KG1 (cell line): Measurements from ENCODE around the gene BLOC1S5.
"Not testable (repeated sequence)": the region's sequence is repeated elsewhere in the genome, so short reads cannot be mapped to it uniquely, and the experiment has no call there.

Experiments used
- DNase-seq: peaks from one replicate; lab custom pipeline; 2025; lab: John Stamatoyannopoulos, UW

The BLOC1S5 gene

DNA sequence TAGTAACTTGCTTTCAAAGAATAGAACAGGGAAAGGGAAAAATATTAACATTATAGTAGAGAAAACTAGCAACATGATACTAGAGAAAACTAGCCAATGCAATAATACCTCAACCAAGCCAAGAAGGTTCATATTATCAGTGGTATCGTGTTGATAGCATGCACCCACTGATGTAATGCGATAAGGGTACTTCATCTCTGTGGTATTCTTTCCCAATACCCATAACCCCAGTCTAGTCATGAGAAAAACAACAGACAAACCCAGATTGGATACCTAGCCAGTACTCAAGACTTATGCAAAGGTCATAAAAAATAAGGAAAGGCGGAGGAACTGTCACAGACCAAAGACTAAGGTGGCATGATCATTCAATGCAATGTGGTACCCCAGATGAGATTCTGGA, 21.0 kb downstream of the BLOC1S5 start:
- no peak for DNase-seq

DNA sequence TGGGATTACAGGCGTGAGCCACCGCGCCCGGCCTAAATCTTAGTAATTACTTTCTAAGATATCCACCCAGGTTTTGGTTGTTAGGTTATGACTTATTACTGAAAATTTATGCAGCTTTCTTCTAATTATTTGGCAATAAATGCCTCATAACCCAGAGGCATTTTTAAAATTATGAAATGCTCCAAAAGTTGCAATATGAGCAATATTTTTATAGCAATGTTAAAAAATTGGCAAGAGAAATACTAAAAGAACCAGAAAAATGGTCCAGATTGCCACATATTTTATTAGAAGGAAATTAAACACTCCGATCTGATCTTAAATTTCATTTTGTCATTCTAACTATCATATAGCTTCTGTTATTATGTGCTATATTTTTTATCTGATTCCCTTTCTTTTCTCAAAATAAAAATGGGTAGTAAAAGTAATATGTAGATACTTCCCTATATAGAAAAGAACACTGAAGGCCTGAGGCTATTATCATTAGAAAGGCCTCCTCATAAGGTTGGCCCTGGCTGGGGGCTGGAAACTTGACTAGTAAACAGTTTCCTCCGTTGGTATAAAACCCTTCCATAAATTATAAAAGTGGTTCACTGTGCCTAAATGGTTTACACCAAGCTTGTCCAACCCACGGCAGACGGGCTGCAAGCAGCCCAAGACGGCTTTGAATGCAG, 22.1 kb downstream of the BLOC1S5 start:
- DNase-seq, result no peak

DNA sequence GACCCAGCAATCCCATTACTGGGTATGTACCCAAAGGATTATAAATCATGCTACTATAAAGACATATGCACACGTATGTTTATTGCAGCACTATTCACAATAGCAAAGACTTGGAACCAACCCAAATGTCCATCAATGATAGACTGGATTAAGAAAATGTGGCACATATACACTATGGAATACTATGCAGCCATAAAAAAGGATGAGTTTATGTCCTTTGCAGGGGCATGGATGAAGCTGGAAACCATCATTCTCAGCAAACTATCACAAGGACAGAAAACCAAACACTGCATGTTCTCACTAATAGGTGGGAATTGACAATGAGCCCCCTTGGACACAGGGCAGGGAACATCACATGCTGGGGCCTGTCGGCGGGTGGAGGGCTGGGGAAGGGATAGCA, 30.1 kb downstream of the BLOC1S5 start:
- not testable (repeated sequence) for DNase-seq

DNA sequence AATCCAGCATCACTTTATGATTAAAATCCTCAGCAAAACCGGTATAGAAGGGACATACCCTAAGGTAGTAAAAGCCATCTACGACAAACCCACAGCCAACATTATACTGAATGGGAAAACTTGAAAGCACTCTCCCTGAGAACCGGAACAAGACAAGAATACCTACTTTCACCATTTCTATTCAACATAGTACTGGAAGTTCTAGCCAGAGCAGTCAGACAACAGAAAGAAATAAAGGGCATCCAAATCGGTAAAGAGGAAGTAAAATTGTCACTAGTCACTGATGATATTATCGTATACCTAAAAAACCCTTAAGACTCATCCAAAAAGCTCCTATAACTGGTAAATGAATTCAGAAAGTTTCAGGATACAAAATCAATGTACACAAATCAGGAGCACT, 33.3 kb downstream of the BLOC1S5 start:
- no peak for DNase-seq

DNA sequence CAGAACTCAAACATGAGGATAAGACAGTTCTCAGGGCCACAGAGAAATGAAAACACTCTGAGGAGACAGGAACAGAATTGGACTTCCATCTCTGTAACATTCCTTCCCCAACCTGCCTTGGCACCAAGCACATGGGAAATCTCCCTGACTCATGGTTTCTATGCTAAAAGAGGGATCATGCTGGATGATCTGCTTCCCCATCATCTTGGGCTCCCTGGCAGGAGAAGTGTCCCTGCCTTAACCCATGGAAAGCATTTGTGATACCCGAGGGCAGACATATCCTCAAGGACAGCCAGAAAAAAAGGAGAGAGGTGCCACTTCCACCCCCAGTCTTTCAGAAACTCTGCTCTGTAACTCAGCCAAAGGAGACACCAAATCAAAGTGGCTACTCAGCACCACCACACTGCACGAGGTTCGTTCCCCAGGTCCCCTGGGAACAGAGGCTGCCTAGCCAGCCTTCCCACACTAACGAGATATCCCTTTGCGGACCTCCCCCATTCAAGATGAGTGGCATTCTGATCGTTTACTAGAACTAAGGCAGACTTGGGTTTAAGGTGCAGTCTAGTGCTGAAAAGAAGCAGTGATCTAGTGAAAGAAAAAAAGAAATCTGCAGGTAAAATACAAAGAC, 34.8 kb downstream of the BLOC1S5 start:
- DNase-seq, result no peak

DNA sequence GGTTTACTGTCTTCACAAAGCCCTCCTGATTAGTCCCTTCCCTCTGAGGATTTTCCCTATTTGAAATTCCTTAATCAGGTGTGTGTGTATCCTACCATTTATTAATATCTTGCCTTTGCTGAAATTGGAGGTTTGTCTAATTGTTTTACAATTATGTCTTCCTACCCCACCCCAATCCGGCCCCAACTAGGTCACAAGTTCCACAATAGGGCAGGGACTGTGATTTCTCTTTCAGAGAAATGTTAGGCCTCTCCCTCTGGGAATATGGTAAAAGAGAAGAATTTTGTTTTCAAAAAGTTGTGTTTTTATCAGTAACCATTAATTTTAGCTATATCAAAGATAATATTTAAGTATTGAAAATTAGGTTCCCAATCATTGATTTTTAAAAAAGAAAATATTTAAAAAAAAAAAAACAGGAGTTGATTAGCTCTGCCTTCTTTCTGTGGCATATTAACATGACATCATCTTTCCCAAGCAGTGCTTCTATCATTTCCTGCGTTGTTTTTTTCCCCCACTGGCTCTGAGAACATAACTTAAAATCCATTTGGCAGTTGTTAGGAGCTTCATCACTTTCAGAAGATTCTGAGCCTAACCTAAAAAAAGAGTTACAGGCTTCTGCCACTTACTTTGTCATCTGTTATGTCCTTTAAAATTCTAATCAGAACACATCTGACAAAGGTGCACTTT, 36.1 kb downstream of the BLOC1S5 start:
- no peak for DNase-seq

DNA sequence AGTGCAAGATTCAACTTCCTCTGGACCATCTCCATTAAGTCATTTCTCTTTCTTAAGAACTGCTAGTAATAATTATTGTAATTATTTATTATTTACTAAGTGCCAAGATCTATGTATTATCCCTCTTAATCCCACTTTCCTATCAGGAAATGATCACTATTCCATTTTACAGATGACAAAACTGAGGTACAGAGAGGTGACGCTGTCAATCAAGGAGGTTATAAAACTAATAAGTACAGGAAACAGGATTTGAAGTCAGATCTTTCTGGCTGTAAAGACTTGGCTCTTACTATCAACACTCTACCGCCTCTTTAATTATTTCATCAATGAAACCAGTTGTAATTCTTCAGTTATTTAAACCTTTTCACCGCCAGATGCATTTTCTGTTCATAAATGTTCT, 37.4 kb downstream of the BLOC1S5 start:
- DNase-seq, result no peak

DNA sequence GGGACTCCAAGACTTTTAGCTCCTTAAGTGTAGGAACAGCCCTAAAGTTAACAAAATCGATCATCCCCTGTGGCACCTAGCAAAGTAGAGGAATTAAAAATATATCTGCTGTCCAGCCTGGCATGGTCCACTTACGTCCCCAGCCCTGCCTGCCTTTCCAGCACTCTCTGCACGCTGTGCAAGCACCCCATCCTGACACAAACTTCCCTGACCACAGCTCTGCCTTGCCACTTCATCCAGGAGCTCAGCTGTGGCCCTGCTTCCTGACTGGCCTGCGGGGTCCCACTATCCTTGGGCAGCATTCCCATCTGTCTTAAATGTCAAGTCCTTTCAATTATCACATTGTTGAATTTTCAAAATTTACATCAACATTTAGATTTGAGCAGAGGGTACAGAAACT, 39.0 kb downstream of the BLOC1S5 start:
- DNase-seq, result no peak

DNA sequence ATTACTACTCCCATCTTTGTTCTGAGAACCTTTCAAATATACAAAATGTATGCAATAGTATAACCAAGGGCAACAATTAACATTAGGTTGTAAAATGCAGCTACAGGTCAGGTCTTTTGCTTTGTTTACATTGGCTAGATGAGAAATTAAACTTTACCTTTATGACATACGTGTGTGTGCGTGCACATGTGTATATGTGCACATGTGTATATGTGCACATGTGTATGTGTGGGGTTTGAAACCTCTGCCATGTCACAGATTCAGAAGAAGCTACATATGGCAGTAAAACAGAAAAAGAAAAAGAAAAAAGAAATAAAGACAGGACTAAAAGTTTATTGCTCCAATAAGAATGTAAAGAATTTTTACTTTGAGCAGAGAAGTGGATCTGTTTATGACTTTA, 40.6 kb downstream of the BLOC1S5 start:
- DNase-seq, result no peak

DNA sequence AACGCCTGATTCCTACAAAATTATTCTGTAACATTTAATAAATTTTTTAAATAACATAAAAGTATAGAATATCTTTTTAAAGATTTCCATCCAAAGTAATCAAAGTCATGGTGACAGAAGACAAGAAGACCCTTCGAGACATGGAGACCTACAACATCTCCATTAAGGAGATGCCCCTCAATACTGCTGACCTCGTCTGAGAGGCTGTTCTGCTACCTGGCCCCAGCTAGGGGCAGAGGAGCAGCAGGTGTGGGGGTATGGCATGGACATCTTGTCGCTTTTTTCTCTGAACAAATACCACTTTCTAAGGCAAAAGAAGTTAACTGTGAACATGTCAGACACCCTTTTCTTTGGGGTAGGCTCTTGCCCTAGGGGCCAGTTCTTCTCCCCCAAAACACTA, 44.1 kb downstream of the BLOC1S5 start:
- DNase-seq, result no peak

DNA sequence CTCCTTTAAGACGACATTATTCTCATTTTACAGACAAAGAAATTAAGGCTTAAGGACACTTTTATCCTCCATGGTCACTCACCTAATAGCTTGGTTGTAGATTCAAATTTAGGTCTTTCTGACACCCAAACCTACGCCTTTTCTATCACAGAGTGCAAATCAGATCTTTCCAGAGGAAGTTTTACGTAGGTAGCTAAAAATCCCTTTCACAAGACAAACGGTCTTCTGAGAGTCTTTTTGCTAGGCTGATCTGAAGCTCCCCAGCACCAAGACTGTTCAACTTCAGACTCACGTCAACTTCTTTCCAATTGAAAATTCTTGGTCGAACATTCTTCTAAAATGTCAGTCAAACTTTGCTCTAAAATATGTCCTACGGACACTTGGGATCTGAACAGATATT, 46.5 kb downstream of the BLOC1S5 start:
- no peak for DNase-seq

DNA sequence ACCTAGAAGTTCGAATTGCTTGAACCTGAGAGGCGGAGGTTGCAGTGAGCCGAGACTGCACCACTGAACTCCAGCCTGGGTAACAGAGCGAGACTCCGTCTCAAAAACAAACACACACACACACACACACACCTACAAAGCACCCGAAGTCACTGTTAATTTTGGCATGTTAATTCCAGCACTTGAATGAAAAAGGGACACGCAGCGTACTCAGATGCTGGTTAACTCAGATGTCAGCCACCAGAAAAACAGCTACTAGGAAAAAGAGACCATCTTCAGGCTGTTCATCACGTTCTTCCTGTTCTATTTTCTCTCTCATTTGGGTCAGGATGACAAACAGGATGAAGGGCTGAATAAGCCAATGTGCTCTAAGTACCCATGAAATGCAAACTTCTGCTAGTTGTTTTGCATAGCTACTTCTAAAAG, 46.9 kb downstream of the BLOC1S5 start:
- no peak for DNase-seq

DNA sequence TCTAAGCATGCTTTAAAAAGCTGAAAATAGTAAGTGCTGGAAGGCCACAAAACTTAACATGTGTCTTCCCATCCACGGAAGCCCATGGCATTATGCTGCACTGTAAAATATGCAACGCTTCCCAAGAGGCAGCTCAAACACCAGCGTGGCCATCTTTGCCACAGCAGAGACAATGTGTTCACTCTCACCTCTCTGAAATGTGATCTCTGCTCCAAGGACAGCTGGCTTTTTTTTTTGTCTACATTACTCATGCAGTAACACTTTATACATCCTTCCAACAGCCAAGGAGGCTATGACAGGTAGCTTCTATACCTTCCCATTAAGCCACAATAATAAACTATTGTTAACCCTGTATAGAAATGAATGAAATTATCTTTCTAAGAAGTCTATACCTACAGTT, 49.2 kb downstream of the BLOC1S5 start:
- DNase-seq, result no peak

DNA sequence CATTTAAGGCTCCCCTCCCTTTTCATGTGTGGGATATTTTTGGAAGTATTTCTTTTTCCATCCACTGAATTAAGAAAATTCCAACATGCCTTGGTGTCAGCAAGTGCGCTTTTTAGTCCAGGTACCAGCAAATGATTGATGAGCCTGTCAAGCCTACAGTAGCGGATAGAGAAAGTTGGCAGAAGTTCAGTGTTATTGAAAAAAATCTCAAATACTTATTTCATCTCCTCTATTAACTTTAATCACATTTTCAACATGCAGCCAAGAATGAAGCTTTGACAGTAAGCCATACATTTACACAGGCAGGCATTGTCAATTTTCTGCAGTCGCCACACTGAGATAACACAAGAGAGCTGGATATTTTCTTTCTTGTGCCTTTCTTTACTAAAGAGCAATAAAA, 50.4 kb downstream of the BLOC1S5 start:
- DNase-seq, result no peak

DNA sequence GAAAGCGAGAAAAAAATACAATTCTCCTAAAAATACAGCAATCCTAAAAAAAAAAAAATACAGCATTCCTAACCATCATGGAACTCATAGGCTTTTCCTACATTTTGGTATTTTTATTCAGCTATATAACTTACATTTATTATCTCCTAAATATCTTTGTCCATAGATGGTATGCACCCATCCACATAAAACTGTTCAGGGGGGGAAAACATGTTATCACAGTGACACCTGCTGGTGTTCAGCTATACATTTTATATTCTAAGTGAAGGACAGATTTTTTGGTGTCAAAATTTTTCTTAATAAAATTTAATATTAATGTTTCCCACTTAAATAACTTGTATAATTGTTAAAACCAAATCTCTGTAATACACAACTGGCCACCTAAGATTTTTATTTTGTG, 58.0 kb downstream of the BLOC1S5 start:
- DNase-seq, result no peak

DNA sequence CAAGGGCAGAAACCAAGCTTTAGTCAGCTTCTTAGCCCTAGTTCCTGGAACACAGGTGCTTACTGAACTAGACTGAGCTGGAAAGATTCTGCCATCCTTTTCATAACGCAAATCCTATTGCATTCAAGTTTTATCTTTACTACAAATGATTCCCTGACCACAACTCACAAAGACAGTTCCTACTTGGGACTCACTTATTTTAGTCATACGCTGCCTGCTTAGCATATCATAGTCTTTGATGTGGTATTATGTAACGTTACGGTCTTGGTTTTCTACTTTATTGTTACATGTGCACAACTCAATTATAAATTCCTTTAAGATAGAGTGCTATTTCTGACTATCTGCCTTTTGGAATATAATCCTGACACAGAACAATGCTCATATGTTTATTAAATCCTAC, 59.1 kb downstream of the BLOC1S5 start:
- no peak for DNase-seq

DNA sequence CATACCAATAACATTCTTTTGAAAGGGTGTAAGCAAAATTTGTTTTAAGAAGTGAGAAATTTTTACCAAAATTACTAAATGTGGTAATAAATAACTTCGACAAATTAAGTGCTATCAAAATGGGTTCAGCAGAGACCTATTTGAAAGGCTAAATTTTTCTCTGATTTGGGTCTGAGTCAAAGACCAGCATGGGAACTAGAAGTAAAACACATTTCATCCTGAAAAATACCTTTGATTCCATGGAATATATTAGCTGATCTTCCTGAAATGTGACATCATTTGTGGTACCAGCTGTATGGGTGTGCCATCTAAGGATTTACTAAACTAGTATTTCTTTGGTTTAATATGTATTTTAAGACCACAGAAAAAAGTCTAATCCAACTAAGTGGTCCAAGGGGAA, 63.6 kb downstream of the BLOC1S5 start:
- DNase-seq, result no peak

DNA sequence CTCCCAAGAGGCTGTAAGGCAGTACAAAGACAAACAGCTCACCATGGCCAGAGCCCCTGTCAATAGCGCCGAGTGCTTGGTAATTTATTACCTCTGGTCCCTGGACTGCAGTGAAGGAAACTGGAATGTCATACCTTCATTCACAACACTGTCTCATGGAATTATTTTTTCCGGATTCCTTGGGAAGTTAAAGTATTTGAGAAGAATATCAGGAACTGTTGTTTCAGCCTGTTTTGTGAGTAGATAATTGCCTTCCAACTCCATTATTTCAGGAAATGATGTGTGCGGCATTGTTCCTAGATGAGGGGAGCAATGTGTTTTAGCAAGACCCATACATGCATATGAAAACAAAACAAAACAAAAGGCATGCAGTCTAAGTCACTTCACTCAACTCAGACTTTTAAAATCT, 64.0 kb downstream of the BLOC1S5 start:
- no peak for DNase-seq

DNA sequence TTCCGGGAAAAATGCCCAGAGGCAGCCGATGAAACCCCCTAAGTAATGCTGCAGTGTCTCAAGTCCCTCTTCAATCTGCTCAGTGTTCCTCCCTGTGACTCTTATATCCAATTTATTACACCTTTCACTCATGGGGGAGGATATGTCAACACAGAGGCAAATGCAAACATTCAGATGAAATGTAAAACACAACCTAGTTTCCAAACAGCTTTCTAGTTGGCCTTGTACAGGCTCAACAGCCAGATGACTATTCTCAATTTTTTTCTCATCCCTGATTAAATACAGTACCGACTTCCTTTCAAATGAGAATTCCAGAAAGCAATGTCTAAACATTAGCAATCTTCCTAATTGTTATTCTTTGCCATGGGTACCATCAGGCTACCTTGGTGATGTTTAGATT, 65.0 kb downstream of the BLOC1S5 start:
- no peak for DNase-seq

DNA sequence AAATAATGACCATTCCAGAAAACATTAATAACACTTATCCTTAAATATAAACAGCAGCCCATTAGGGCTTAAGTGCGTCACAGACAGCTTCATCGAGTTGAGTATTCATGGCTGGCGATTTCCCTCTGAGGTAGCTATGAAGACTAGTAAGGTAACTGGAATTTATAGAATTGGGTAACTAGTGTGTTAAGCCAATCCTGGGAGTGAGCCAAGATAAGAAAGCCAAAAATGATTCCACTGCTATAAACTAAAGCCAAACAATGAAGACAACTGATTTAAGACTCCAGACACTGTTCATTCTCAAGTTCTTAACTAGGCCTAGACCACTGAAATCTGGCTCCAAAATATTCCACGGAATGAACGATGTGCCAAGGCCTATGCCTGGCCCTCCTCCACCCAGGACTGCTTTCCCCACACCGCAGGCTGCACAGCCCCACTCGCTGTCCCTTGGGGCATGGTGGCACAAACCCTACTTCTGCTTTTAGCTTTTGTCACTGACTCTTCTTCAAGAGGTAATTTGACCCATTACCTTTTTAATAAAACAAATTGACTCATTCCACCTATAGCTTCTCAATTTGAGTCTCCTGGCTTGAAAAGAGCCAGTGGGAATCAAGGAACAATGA, 66.0 kb downstream of the BLOC1S5 start:
- DNase-seq, result no peak

DNA sequence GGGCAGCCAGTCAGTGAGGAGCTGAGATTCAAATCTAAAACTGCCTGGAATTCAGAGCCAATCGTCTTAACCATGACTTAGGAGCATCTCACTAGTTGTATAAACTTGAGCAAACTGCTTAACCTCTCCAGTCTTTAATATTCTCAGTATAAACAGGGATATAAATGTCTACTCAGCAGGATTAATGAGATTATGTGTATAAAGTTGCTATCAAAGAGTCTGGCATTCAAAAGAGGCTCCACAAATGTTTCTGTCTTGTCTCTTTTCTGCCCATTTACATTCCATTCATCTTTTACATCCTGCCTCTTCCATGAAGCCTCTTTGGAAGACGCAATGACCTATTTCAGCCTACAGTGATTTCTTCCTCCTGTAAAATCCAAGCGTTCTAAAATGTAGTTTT, 66.9 kb downstream of the BLOC1S5 start:
- no peak for DNase-seq

DNA sequence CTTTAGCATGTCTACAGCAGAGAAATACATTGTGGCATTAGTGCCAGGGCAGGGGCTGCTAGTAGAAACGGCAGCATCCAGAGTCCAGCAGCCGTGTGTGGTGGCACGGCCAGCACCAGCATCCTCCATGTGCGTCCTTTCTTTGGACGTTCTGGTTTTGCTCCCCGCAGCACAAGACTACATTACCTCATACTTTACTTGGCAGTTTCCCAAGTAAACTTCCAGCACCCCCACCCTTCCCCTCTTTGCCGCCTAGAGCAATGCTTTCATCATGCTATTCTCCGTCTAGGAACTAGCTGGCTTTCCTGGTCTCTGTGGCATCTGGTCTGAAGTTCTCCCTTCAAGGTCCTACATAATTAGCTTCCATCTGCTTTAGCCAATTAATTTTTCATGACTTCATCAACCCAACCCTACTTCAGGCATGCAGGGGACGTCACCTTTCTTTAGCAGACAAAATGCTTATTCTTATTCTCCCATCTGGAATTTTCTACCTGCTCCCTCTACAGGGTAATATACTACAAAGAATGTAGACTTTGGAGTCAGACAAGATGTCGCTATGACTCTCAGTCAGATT, 67.6 kb downstream of the BLOC1S5 start:
- no peak for DNase-seq

DNA sequence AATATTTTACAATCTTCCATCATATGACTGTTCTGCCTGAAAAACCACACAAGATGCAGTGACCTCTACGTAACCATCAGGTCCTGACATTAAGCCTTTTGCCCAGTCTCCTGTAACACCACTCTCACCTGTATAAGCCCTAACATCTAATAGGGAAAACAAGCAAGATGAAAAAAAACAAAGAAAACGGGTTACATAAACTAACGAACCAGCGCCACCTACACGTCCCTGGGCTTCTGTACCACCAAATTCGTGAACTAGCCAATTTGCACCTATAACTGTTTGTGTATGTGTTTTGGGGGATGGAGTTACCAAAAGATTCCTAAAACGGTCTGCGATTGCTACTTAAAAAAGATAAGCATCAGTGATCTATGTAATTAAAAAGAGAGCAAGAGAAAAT, 70.2 kb downstream of the BLOC1S5 start:
- no peak for DNase-seq
